ENCODE measurements around the gene RBM6.
"Not testable (repeated sequence)": the region's sequence is repeated elsewhere in the genome, so short reads cannot be mapped to it uniquely, and the experiment has no call there.

Gene RBM6

DNA sequence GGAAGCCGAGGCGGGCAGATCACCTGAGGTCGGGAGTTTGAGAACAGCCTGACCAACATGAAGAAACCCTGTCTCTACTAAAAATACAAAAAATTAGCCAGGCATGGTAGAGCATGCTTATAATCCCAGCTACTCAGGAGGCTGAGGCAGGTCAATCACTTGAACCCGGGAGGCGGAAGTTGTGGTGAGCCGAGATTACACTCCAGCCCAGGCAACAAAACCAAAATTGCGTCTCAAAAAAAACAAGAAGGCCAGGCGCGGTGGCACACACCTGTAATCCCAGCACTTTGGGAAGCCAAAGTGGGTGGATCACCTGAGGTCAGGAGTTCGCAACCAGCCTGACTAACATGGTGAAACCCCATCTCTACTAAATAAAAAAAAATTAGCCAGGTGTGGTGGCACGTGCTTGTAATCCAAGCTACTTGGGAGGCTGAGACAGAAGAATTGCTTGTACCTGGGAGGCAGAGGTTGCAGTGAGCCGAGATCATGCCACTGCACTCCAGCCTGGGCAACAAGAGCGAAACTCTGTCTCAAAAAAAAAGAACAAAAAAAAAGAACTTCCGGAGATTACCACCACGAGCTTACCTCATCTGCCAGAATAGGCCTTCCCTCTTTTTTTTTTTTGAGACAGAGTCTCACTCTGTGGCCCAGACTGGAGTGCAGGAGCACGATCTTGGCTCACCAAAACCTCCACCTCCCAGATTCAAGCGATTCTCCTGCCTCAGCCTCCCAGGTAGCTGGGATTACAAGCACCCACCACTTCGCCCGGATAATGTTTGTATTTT, 22.0 kb upstream of the RBM6 start:
- not testable (repeated sequence) for DNase-seq

DNA sequence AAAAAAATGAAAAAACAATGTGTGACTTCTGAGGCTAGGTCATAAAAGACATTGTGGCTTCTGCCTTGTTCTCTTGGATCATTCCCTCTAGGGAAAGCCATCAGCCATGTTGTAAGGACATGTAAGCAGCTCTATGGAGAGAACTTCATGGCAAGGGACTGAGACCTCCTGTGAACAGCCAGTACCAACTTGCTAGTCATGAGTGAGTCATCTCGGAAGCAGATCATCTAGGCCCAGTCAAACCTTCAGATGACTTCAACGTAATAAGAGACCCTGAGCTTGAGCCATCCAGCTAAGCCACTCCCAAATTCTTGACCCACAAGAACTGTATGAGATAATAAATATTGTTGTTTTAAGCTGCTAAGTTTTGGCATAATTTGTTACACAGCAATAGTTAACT, 15.3 kb upstream of the RBM6 start:
- no peak for DNase-seq

DNA sequence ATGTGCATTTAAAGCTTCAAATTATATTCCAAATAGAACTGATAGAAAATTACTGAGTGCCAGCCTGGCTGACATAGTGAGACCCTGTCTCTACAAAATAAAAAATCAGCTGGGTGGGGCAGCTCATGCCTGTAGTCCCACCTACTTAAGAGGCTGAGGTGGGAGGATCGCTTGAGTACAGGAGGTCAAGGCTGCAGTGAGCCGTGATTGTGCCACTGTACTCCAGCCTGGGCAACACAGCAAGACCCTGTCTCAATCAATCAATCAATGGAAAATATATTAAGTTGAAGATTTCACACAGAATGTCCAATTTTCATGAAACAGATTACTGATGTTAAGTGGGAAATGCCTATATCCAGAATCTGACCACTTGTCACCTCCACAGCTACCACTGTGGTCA, 14.5 kb upstream of the RBM6 start:
- no peak for DNase-seq

DNA sequence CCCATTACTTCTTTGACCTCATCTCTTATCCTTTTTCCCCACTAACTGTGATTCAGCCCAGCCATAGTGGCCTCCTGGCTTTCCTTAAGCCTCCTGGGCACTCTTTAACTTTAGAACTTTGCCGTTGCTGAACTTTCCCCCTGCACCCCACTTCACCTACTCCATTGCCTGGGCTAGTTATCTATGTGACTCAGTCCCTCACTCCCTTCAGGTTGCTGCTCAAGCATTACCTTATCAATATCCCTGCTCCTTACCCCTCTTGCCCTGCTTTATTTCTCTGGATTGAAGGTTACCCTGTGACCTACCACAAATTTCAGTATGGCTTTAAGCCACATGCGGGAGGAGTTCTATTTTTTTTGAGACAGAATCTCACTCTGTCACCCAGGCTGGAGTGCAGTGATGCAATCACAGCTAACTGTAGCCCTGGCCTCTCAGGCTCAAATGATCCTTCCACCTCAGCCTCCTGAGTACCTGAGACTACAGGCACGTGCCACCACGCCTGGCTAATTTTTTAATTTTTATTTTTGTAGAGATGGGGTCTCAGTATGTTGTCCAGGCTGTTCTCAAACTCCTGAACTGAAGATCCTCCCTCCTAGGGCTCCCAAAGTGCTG, 13.7 kb upstream of the RBM6 start:
- no peak for DNase-seq

DNA sequence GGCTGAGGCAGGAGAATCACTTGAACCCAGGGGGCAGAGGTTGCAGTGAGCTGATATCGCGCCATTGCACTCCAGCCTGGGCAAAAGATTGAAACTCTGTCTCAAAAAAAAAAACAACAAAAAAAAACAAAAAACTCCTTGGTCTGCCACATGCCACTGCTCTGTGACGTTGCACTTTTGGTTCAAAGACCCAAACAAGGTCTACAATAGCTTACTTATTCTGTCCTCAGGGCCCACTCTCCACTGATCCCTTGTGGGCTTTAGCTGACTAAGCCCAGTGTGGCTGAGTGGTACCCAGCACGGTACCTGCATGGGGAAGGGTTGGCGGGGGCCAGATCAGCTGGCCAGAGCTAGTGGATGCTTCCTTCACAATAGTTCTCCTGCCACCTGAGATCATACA, 12.2 kb upstream of the RBM6 start:
- no peak for DNase-seq

DNA sequence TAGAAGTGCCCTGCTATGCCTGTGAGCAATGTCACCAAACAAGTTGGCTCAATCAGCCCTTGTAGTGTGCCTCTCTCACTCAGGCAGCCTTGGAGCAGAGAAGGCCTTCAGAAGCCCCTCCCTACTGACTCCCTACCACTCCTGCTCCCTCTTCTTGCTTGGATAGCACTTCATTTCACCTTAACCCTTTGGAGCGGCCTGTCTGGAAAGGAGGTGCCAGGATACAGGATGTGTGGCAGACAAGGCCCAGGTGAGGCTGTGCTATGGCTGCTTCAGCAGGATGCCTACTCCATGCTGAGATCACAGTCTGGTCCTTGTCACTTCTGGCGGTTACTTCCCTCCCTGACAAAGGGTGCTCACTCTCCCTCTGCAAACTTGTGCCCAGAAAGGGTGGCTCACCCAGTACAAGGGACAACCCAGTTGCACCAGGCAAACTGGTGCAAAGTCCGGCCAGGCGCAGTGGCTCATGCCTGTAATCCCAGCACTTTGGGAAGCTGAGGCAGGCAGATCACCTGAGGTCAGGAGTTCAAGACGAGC, 11.4 kb upstream of the RBM6 start:
- DNase-seq, result no peak

DNA sequence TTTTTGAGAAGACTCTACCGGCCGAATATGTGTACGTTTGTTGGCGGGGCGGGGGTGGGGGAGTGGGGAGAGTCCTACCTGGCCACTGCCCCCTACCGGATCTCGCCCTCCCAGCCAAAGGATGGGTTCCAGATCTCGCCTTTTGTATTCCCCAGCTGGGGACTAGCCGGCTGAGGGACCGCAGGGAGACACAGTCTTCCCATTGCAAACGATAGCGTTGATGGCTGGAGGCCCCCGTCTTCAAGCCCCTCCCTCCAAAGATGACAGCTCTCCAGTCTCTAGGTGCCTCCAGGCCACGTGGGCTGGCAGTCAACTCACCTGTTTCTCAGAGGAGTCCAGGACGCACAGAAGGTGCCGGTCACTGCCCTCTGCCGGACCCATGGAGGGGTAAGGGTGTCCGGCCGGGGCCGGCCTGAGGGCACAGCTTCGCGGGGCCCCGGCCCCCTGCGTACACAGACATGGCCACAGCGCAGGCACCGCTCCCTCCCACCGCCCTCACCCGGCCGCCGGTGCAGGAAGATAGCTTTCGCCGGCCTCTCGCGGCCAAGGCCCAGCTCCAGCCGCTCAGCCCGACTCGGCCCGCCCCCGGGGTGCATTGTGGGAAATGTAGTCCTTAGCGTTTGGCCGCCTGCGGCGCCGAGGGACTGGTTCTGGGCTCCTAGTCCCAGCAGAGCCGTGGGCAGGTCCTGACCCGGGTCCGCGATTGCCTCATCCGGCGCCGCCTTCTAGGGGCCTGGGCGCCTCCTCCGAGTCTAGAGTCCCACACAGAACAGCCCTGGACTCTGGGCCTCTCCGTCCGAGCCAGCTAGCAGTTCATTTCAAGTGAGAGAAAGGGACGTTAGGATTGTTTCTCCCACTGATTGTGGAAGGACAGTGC, 10.4 kb upstream of the RBM6 start, which contains the start of gene MON1A:
MON1A (minus strand) TSS at position 521 of the 877 bp plus-strand sequence. CDS start 16,465 bp downstream, outside the sequence.
- DNase-seq, result peak; percentile 86

DNA sequence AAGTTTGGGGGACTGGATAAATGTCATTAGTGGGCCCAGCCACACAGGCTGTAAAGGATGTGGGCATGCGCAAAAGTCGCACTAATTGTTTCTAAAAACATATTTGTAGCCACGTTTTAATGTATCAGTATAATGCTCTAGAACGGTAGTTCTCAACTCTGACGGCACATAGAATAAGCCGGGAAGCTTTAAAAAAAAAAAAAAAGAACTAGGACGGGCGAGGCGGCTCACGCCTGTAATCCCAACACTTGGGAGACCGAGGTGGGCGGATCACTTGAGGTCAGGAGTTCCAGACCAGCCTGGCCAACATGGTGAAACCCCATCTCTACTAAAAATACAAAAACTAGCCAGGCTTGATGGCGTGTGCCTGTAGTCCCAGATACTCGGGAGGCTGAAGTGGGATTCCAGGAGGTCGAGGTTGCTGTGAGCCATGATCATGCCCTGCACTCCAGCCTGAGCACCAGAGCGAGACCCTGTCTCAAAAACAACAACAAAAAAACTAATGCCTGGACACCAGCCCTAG, 9.7 kb upstream of the RBM6 start:
- DNase-seq, result no peak

DNA sequence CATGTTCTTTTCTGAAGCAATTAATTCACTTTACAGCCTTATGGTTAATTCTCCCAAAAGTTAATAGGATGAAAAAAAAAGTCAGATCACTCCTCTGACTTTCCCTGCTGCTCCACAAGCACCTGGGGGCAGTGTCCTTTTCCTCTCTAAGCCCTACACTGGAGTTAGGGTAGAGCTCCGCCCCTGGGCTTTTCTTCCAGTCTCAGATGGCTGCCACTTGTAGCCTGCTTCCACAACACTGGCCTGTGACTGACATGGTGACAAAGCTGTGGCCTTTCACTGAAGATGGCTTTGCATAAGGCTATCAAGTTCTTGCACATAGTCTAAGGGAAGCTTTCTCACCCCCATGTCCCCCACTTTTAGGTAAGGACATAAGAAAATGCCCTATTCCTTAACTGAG, 9.0 kb upstream of the RBM6 start:
- DNase-seq, result no peak

DNA sequence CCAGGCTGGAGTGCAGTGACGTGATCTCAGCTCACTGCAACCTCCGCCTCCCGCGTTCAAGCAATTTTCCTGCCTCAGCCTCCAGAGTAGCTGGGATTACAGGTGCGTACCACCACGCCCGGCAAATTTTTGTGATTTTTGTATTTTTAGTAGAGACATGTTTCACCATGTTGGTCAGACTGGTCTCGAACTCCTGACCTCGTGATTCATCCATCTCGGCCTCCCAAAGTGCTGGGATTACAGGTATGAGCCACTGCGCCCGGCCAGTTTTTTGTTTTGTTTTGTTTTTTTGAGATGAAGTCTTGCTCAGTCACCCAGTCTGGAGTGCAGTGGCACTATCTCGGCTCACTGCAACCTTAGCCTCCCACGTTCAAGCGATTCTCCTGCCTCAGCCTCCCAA, 7.7 kb upstream of the RBM6 start:
- not testable (repeated sequence) for DNase-seq

DNA sequence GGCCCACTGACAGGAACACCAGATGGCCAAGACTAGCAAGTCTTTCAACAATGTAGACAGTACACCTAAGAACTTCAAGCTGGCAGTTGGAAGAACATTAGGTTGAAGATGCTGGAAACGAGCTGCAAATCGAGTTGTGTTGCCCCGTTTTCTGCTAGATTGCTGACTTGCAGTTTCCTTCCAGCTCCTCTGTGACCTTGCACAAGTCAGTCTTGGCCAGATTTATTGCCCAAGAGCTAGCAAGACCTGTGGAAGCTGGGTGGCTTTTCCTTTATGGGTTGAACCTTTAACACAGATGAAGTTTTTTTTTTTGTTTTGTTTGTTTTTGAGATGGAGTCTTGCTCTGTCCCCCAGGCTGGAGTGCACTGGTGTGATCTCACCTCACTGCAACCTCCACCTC, 2.9 kb upstream of the RBM6 start:
- DNase-seq, result no peak

DNA sequence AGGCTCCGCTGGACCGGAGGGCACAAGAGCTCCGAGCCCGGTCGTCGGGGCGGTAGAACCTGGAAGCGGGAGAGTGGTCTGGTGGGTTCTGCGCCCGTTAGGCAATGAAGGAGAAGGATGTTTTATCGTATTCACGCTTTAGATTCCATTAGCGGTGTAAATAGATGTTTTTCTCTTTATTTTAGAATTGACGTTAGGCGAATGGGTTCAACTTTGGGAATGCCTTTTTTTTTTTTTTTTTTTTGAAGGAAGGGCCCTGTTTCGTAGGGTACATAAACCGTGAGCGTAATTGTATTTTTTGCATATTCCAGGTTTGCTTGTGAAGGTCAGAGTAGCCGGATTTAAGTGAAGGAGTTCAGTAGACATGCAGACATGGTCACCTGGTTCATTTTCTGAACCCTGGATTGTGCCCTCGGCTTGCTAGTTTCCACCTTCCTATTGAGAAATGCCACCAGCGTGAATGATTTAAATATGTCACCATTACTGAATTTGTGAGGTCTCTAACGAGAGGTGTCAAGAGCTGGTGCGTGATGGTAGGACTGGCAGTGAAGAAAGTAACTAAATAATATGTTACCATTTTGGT, 808 bp downstream of the RBM6 start:
- DNase-seq, result no peak

DNA sequence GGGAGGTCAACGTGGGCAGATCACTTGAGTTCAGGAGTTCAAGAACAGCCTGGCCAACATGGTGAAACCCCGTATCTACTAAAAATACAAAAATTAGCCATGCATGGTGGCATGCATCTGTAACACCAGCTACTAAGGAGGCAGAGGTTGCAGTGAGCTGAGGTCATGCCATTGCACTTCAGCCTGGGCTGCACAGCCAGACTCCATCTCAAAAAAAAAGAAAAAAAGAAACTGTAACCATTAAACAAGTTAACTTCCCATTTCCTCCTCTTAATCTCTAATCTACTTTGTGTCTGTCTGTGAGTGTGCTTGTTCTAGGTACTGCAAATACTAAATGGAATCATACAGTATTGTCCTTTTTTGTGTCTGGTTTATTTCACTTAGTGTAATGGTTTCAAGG, 2.7 kb downstream of the RBM6 start:
- no peak for DNase-seq

DNA sequence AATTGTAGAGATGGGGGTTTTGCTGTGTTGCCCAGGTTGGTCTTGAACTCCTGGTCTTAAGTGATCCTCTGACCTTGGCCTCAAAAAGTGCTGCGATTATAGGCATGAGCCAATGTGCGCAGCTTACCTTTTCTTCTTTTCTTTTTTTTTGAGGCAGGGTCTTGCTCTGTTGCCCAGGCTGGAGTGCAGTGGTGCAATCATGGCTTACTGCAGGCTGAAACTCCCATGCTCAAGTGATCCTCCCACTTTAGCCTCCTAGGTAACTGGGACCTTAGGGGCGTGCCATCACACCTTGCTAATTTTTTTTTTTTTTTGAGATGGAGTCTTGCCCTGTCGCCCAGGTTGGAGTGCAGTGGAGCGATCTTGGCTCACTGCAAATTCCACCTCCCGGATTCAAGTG, 13.0 kb downstream of the RBM6 start:
- DNase-seq, result no peak

DNA sequence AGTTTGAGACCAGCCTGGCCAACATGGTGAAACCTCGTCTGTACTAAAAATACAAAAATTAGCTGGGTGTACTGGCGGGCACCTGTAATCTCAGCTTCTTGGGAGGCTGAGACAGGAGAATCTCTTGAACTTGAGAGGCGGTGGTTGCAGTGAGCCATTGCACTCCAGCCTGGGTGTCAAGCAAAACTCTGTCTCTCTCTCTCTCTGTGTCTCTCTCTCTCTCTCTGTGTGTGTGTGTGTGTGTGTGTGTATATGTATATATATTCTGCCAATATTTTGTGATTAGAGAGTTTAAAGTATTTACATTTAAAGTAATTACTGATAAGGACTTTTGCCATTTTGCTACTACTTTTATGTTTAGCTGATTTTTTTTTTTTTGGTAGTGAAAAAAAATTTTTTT, 15.7 kb downstream of the RBM6 start:
- DNase-seq, result no peak

DNA sequence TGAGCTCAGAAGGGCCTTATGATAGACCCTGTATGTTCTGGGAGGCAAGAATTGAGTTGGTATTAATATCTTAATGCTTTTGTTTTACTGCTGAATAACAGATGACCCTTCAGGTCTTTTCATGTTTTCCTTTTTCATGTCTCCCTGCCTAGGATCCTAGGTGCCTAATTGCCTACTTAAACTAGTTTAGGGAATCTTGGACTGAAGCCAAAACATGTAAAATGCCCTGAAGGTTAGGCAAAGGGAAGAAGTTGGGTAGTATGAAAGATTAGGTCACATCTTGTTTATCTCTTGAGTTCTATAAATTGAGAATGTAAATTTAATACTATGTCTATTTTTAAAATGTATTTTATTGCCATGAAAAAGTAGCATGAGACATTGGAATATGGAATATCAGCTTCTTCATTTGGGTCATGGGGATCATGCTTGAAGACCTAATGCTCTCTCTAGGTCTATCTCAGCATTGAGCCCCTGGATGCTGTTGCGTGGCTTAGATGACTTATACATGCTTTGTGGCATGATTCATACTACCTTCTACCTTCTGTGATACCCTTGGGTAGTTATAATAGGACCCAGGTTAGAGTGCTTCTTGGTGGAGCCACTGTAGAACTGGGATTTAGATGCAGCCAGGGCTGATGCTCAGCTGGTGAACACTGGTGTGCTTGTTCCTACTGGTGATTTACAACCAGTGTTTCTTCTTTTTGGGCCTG, 26.4 kb downstream of the RBM6 start:
- no peak for DNase-seq

DNA sequence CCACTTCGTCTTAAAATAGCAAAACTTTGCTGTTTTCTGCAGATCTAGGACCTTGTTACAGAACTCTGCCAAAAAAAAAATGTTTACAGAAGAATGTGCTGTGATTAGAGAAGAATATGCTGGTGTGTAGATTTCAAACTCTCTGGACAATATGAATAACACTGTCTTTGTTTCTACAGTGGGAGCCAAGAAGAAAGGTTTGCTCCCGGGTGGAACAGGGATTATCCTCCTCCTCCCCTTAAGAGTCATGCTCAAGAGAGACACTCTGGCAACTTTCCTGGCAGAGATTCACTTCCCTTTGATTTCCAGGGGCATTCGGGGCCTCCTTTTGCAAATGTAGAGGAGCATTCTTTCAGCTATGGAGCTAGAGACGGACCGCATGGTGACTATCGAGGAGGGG, 27.3 kb downstream of the RBM6 start:
- DNase-seq, result no peak

DNA sequence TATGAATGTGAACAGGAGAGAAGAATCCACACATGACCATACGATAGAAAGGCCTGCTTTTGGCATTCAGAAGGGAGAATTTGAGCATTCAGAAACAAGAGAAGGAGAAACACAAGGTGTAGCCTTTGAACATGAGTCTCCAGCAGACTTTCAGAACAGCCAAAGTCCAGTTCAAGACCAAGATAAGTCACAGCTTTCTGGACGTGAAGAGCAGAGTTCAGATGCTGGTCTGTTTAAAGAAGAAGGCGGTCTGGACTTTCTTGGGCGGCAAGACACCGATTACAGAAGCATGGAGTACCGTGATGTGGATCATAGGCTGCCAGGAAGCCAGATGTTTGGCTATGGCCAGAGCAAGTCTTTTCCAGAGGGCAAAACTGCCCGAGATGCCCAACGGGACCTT, 28.4 kb downstream of the RBM6 start:
- DNase-seq, result no peak

DNA sequence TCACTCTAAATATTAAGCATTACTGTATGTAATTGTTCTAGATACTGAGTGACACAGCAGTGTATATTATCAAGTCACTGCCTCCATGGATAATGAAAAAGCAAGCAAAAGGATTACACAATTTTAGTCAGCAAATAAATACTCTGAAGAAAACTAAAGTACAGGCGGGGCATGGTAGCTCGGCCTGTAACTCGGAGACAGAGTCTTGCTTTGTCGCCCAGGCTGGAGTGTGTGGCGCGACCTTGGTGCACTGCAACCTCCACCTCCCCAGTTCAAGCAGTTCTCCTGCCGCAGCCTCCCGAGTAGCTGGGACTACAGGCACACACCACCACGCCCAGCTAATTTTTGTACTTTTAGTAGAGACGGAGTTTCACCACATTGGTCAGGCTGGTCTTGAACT, 32.7 kb downstream of the RBM6 start:
- no peak for DNase-seq

DNA sequence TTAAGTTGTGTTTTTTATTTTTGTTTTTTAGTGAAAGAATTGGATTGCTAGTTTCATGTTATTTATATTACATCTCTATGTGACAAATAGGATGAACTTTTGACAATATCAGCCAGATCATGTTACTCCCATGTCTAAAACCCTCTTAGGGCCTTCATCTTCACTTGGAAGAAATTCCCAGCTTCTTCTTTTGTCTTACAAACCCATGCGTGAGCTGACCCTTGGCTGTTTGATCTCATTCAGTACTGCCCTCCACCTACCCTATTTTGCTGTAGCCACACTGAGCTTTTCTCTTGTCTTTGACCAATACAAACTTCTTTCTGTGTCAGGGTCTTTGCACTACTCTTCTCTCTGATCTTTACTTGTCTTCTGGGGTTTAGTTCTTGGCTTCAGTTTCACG, 37.0 kb downstream of the RBM6 start:
- no peak for DNase-seq

DNA sequence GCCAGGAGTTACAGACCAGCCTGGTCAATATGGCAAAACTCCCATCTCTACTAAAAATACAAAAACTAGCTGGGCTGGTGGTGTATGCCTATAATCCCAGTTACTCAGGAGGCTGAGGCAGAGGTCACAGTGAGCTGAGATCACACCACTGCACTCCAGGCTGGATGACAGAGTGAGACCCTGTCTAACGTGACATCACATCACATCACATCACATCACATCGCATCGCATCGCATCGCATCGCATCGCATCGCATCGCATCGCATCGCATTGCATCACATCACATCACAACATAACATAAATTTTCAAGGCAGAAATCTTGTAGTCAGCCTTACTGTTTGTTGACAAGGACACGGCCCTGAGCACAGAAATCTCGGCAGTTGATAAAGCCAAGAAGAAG, 44.4 kb downstream of the RBM6 start:
- no peak for DNase-seq

DNA sequence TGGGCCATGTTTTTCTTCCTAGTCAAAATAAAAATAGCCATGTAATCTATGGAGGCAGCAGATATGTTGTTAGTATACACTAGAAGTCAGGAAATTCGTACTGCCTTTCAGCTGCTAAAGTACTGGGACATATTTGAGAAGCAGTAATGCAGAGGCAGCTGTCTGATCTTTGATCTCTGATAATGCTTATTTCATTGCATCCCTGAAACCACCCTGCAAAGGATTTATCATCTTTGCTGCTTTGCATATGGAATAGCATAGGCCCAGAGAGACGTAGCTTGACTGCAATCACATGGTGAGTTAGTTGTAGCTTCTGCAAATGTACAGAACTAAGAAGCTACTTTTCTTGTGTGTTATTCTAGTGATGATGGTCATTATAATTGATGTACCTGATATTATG, 52.4 kb downstream of the RBM6 start:
- DNase-seq, result no peak

All from CD4-positive, alpha-beta T cell treated with Interleukin-15 for 1 hour (primary cell).